Sciatic nerve (tissue), 2 donors: ENCODE results near the gene IGFBP6. TPM values are rescaled to one million over a fixed set of nuclear protein-coding genes. Genes with fewer than 3 reads are reported as not detected.

Experiments used
- ATAC-seq: fragments of 200-7000 bp; cut with Tn5 transposase; one replicate; pipeline ENCODE4 v1.9.1; 2020; ENCODE audit warnings: mild to moderate bottlenecking, moderate library complexity
- DNase-seq: peaks from one replicate; pipeline ENCODE4 v3.0.0-alpha.2; 2020; ENCODE audit warnings: low spot score
- intact Hi-C: fragments of 100-400 bp; cut with DNase I; formaldehyde crosslinking; loops from one replicate; pipeline ENCODE4 v1.14.2; 2022
- total RNA-seq: library from RNA; stranded (reverse); fragmentation: NEBNext Ultra II Directional; extraction: Animal tissue kit (Norgen Biotek cat#: 25700); gene quantifications from one replicate; pipeline ENCODE4 v1.2.1, GENCODE V29; 2021
- donor health status: DM: no; HTN: no; CAD: no.
- donor health status: DM: no; HTN: no; CAD: no.

Gene IGFBP6, protein sequence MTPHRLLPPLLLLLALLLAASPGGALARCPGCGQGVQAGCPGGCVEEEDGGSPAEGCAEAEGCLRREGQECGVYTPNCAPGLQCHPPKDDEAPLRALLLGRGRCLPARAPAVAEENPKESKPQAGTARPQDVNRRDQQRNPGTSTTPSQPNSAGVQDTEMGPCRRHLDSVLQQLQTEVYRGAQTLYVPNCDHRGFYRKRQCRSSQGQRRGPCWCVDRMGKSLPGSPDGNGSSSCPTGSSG
- total RNA-seq = 1,832 TPM

DNA sequence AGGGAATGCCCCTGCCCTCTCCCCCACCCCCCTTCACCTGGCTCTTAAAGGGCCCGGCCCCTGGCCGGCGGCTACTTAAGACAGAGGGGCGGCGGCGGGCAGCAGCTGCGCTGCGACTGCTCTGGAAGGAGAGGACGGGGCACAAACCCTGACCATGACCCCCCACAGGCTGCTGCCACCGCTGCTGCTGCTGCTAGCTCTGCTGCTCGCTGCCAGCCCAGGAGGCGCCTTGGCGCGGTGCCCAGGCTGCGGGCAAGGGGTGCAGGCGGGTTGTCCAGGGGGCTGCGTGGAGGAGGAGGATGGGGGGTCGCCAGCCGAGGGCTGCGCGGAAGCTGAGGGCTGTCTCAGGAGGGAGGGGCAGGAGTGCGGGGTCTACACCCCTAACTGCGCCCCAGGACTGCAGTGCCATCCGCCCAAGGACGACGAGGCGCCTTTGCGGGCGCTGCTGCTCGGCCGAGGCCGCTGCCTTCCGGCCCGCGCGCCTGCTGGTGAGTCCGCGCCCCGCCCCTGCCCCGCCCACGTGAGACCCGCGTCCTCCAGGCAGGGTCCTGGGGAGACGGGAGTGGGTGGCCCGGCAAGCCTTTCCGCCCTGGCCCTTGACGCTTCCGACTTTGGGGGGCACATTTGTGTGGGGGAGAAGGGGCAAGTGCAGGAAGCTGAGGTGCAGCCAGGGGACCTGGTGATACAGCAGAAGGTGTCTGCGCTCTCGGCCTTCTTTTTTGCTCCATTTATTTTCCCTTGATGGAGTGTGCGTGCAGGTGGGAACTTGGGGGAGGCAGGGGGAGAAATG is at the start of gene IGFBP6:
Gene IGFBP6 (plus strand): TSS at position 104 of the 790 bp plus-strand sequence. CDS start 51 bp downstream, at position 155.
- peak; percentile 75 for ATAC-seq
- intact Hi-C loops = no loop called here
- peak; percentile 87 for DNase-seq

DNA sequence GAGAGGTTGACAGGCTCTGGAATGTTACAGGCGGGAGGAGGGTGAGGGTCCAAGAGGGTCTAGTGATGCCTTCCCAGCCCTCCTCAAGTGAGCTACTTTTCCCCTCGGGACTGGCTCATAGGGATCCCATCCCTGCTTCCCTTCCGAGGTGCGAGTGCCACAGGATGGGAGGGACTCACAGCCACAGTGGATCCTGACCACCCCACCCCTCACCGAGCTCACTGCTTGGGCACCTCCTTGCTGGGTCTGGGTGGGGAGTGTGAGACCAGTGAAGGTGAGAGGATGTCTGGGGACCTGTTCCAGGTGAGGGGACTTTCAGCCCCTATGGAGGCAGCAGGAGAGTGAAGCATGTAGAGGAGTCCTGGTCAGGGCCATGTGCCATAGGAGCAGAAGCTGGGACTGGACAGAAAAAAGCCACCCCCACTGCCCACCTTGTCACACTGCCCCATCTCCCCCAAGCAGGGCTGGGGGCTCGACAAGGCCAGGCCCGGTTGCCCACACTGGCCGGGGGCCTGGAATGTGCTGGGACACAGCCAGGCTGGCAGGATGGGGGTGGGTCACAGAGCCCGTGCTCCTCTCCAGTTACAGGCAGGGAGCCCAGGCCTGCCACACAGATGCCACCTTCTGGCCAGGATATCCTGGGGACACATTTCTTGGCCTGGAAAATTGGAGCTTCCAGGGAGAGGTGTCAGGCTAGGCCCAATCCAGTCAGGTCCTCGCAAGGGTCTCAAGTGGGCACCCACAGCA is 49.3 kb upstream of the IGFBP6 start:
- ATAC-seq (no peak), DNase-seq (peak; percentile 80)

DNA sequence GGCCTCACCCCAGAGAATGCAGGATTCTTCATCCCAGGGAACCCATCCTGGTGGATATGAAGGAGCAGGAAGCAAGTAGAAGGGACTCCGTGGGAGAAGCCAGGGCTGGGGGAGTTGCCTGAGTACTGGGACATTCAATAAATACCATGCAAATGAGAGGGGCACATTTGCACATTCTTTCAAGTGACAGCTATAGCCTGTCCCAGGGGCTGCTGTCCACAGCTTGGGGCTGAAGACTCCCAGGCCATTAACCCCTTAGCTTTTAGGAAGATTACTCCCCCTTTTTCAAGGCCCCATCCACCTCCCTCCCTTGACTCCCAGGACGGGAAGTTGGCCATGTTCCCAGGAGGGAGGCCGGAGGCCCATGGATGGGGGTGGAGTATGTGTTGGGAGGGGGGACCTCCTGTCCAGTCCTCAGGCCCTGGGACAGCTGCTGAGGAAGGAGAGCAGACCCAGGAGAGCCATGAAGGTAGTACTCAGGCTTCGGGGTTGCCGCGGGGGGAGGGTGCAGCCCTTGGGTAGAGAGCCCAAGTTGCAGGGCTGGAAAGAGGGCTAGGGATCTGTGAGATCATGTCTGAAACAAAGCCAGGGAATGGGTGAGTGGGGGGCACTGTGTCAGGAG is 48.6 kb upstream of the IGFBP6 start:
- ATAC-seq = no peak
- intact Hi-C loops = no loop called here
- DNase-seq = peak; percentile 83

More for the DNA sequence above, 49.3 kb upstream of the IGFBP6 start:
- intact Hi-C loops = no loop called here

DNA sequence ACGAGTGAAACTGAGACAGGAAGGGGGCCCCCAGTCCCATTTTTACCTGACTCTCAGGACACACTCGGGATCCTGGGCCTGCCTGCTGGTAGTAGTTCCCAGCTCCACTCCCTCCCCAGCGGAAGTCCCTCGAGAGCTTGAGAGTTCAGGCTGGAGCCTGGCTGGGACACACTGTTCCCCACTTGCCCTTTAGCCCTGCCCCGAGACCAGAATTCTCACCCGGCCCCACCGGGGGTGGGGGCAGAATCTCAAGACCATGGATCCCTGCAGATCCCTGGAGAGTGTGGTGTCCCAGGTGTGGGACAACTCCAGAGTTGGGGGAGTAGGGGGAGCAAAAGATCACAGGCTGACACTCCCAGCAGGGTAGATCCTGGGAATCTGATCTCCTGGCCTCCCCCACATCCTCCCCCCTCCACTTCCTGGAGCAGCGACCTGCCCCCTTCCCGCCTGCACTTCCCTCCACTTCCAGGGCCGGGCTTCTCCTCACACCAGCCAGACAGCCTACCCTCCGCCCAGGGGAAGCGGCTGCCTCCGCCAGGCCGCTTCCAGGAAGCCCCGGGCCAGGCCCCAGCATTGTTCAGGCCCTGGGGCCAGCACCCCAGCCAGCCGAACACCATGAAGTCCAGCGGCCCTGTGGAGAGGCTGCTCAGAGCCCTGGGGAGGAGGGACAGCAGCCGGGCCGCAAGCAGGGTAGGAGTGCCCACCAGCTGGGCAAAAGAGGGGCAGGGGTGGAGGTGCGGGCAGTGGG is 47.7 kb upstream of the IGFBP6 start, which contains the start of gene TNS2:
Gene TNS2 (plus strand): TSS at position 495 of the 748 bp plus-strand sequence. CDS start 121 bp downstream, at position 616.
- intact Hi-C loops = no loop called here
- DNase-seq = peak; percentile 85
- ATAC-seq = peak; percentile 39

DNA sequence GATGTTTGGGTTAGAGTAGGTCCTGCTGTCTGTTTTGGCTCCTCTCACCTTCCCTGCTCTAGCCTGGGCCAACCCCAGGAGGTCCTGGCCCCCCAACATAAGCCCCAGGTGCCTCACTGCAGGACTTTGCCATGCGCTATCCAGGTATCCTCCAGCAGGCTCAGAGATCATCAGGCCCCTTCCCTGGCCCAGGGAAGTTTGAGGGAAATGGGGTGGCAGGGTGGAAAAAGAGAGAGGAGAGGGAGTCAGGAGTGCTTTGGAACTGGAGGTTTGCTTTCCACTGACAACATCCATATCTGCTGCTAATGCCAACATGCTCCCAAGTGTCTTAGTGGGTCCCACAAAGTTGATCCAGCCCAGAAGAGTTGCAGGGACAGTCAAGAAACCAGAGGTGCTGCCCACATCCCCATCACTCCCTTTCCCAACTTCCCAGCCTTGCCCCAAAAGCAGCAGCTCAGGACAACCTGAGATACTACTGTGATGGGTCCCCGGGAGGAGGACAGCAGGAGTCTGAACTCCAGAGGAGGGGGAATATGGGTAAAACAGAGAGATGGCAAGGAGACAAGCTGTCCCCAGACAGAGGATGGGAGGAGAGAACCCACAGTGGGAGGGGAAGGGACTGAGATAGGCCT is 46.9 kb upstream of the IGFBP6 start:
- intact Hi-C loops = no loop called here
- ATAC-seq (no peak), DNase-seq (peak; percentile 56)

DNA sequence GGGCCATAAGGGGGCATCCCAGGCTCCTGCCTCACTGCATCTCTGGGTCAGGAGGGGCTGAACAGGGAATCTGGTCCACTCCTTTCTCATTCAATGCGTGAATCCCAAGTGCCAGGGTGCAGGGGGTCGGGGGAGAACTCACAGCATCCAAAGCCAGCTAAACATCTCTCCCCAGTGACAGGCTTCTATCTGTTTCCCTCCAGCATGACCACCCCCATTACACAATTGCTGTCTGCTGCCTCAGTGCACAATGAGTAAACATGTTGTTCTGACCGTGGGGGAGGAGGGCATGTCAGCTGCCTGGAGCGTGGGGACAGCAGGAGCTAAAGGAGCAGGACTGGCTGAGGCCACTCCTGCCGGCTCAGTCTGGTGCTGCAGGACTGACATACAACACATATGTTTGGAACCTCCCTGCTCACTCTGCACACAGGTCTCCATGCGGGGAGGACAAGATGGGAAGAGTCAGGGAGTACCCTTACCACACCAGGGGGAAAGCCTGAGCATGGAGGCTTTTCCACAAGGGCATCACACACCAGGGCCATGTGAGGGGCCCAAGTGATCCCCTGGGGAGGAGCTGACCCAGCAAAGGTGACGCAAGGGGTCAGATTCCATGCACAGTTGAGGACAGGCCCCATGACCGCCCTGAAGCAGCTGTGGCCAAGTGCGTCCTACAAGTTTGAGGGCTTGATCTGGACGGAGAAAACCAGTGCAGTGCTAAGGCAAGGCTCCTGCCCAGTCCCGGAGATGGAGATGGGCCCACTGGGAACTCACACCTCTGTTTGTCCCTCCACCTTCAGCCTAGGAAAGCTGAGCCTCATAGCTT is 46.2 kb upstream of the IGFBP6 start:
- intact Hi-C loops = no loop called here
- DNase-seq (peak; percentile 88), ATAC-seq (peak; percentile 49)

DNA sequence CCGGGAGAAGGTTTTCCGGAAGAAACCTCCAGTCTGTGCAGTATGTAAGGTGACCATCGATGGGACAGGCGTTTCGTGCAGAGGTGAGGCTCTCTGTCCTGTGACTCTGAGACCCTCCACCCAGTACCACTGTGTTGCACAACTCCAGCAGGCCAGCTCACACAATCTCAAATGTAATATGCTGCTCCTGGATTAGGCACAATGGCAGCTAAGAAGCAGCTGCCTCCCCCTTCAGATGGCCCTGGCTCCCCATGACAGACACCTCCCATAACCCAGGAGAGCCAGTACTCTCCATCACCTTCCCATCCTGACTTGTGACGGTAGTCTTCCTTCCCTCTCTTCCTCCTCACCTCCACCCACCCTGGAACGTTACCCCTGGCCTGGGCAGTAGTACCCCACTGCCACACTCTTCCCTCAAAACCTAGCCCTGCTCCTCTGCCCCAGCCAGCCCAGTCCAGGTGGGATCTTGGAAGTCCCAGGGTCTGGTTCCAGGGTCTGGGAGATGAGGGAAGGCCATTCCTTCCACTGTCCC is 45.5 kb upstream of the IGFBP6 start:
- no peak for ATAC-seq
- intact Hi-C loops = no loop called here
- DNase-seq = peak; percentile 63

DNA sequence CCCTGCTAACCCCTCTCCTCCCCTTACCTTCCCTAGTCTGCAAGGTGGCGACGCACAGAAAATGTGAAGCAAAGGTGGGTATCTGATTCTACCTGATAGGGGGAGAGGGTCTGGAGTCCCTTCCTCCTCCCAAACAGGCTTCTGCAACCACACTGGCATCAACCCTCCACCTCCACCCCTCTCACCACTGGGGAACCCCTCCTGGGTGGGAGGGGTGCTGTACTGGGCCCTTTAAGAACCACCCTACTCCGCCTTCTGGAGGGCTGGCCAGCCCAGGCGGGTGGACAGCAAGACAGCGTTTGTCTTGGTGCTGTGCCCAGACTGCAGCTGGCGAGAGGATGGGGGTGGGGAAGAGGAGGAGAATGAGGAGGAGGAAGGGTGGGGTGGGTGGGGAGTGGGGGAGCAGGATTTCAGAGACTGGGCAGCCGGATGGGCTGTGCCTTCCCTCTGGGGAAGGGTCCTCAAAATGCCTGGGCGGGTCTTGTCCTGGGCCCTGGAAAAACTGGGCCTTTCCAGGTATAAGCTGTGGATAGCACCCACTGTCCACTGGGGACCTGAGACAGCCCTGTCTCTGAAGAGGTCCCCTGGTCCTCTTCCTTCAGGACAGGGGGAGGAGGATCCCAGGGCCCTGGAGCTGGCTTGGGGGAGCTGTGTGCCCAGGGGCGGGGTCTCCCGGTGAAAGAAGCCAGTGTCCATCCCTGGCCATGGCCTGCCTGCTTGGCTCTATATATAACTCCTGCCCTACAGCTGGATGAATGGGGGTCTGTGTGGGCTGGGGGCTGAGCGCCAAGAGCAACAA is 44.8 kb upstream of the IGFBP6 start:
- intact Hi-C loops = no loop called here
- ATAC-seq = peak; percentile 53
- peak; percentile 95 for DNase-seq

DNA sequence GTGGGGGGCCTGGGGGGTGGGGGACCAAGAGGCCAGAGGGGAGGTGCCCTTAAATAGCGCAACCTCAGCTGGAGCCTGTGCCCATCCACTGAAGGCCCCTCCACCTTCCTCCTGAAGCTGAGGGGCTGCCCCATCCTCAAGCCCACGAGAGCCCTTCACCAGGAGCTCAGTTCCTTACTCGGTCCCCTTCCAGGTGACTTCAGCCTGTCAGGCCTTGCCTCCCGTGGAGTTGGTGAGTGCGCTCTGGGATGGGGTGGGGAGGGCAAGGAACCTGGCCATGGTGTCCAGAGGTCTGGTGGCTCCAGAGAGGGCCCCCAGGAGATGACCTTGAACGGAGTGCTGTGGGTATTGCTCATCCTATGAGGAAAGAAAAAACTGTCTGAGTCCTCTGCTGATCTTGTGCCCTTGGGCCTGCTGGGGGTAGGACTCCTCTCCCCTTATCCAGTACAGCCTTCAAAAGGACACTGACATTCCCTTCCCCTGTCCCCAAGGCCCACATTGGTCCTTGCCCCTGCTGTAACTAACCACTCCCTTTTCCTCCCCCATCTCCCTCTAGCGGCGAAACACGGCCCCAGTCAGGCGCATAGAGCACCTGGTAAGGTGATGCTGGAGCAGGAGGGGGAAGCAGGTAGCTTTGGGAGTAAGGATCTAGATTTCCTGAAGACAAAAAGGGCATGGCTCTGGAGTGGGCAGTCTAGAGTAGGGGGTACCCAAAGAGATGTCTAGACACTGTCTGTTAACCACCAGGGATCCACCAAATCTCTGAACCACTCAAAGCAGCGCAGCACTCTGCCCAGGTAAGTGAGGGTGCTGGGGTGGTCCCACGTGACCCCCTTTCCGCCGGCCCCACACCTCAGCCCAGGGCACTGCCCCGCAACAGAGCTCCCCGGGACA is 44.0 kb upstream of the IGFBP6 start:
- DNase-seq (peak; percentile 86), ATAC-seq (no peak)
- intact Hi-C loops = no loop called here

DNA sequence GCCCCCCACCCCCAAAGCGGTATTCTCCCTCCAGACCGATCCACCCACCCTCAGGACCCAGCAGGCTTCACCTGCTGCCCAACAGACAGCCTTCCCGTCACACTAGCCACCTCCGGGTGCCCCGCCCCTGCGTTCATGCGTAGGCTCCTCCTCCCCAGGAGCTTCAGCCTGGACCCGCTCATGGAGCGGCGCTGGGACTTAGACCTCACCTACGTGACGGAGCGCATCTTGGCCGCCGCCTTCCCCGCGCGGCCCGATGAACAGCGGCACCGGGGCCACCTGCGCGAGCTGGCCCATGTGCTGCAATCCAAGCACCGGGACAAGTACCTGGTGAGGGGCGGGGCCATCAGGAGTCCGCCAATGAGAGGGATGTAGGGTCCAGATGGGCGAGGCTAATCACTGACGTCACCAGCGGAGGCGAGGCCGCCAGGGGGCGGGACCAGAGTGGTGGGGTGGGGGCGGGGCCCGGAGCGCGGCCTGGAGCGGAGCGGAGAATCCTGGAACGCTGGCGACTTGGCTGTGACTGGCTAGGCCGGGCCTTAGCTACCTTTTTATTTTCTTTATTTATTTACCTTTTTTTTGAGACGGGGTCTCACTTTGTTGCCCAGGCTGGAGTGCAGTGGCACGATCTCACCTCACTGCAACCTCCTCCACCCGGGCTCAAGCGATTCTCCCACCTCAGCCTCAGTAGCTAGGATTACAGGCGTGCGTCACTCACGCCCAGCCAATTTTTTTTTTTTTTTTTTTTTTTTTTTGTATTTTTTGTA is 43.2 kb upstream of the IGFBP6 start:
- intact Hi-C loops = no loop called here
- ATAC-seq (peak; percentile 70), DNase-seq (peak; percentile 97)

DNA sequence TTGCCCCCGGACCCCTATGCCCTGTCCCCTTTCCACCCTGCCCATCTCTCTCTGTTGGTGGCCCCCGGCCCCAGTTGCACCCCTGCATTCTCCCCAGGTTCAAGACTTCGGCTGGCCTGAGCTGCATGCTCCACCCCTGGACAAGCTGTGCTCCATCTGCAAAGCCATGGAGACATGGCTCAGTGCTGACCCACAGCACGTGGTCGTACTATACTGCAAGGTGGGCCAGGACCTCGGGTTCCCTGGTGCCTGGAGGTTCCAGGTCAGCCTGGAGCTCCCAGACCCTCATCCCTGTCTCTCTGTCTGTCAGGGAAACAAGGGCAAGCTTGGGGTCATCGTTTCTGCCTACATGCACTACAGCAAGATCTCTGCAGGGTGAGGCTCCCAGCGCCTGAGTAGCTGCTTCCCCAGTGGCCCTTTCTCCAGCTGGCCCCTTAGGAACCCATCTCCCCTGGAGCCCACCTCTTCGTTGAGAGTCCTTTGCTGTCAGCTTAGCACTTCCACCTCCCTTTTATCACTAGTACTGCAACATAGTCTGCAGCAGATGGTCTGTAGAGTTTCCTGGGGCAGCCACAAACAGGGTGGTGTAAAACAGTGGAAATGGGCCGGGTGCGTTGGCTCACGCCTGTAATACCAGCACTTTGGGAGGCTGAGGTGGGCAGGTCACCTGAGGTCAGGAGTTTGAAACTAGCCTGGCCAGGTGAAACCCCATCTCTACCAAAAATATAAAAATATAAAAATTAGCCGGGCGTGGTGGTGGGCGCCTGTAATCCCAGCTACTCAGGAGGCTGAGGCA is 41.8 kb upstream of the IGFBP6 start:
- DNase-seq (peak; percentile 60), ATAC-seq (no peak)

DNA sequence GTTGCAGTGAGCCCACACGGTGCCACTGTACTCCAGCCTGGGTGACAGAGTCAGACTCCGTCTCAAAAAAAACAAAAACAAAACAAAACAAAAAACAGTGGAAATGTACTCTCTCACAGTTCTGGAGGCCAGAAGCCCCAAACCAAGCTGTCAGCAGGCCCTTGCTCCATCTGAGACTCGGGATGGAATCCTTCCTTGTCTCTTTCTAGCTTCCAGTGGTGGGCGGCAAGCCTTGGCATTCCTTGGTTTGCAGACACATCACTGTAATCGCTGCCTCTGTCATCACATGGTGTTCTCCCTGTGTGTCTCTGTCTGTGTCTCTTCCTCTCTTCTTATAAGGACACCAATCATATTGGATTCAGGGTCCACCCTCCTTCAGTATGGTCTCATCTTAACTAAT is 41.2 kb upstream of the IGFBP6 start:
- intact Hi-C loops = no loop called here
- ATAC-seq = no peak
- DNase-seq = peak; percentile 31

More for the DNA sequence above, 41.8 kb upstream of the IGFBP6 start:
- intact Hi-C loops = no loop called here

DNA sequence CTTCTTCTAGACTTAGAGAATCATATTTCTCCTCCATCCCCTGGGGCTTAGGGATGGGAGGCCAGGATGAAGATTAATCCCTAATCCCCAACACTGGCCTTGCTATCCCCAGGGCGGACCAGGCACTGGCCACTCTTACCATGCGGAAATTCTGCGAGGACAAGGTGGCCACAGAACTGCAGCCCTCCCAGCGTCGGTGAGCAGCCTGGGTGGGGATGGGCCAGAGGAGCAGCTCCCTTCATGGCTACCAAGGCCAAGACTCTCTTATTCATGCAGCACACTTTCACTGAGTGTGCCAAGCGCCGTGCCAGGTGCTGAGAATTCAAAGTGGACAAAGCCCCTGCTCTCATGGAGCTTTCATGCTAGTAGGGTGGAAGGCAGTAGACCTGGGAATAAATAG is 40.6 kb upstream of the IGFBP6 start:
- intact Hi-C loops = no loop called here
- ATAC-seq (no peak), DNase-seq (peak; percentile 51)
